MCF 10A (cell line): ENCODE results near the gene ABCG1. TPM values are rescaled to one million over a fixed set of nuclear protein-coding genes. Genes with fewer than 3 reads are reported as not detected.

Source experiments
- BruUV-seq: library from RNA; stranded (reverse); fragments of 400-500 nt; replicated peaks from 2 replicates; lab custom pipeline; 2021; lab: Mats Ljungman, UMichigan
- CTCF ChIA-PET: fragments of 300-600 bp; sonication (Branson Sonifier 250); formaldehyde crosslinking; extraction: SDS; loops from one replicate; lab custom pipeline; 2021; ENCODE audit warnings: antibody characterized with exemption, inconsistent platforms; lab: Yijun Ruan, JAX
- POLR2A ChIA-PET: fragments of 300-600, 350-650 bp; sonication (Branson Sonifier 250); formaldehyde crosslinking; extraction: SDS; loops from one replicate; lab custom pipeline; 2020; ENCODE audit warnings: antibody characterized with exemption, inconsistent platforms; lab: Yijun Ruan, JAX
- DNase-seq: peaks from one replicate; pipeline ENCODE4 v3.0.0-alpha.2; 2018; ENCODE audit not compliant: unreplicated experiment
- H3K27ac Mint-ChIP-seq: one replicate; pipeline ENCODE4 v1.8.0; 2022; ENCODE audit warnings: mild to moderate bottlenecking, low read depth, mixed read lengths; ENCODE audit not compliant: unreplicated experiment
- H3K27me3 Mint-ChIP-seq: one replicate; pipeline ENCODE4 v1.8.0; 2022; ENCODE audit warnings: mixed read lengths; ENCODE audit not compliant: insufficient read depth, unreplicated experiment
- H3K36me3 Mint-ChIP-seq: one replicate; pipeline ENCODE4 v1.8.0; 2022; ENCODE audit warnings: mild to moderate bottlenecking, moderate library complexity, mixed read lengths; ENCODE audit not compliant: insufficient read depth, unreplicated experiment
- H3K4me1 Mint-ChIP-seq: one replicate; pipeline ENCODE4 v1.8.0; 2022; ENCODE audit warnings: mixed read lengths; ENCODE audit not compliant: insufficient read depth, unreplicated experiment
- H3K4me3 Mint-ChIP-seq: one replicate; pipeline ENCODE4 v1.8.0; 2022; ENCODE audit warnings: mild to moderate bottlenecking, moderate library complexity, mixed read lengths; ENCODE audit not compliant: unreplicated experiment
- H3K9me3 Mint-ChIP-seq: one replicate; pipeline ENCODE4 v1.8.0; 2022; ENCODE audit warnings: mixed read lengths; ENCODE audit not compliant: unreplicated experiment
- intact Hi-C: fragments of 100-400 bp; cut with micrococcal nuclease; formaldehyde crosslinking; loops from 2 replicates; pipeline ENCODE4 v1.14.1; 2022
- total RNA-seq: library from RNA; stranded (reverse); gene quantifications from 2 replicates; pipeline ENCODE4 v1.2.3, GENCODE V29; 2022
- TF ChIP-seq, protein P1 (sequence below): fragments of 200-600 bp; IDR thresholded peaks from one replicate; pipeline ENCODE4 v1.8.0; 2022; ENCODE audit warnings: antibody characterized with exemption, mild to moderate bottlenecking; ENCODE audit not compliant: unreplicated experiment

The ABCG1 gene
- total RNA-seq, 1 experiment from 2014 or later = 25.5 TPM

- TF ChIP-seq, protein P1, sequence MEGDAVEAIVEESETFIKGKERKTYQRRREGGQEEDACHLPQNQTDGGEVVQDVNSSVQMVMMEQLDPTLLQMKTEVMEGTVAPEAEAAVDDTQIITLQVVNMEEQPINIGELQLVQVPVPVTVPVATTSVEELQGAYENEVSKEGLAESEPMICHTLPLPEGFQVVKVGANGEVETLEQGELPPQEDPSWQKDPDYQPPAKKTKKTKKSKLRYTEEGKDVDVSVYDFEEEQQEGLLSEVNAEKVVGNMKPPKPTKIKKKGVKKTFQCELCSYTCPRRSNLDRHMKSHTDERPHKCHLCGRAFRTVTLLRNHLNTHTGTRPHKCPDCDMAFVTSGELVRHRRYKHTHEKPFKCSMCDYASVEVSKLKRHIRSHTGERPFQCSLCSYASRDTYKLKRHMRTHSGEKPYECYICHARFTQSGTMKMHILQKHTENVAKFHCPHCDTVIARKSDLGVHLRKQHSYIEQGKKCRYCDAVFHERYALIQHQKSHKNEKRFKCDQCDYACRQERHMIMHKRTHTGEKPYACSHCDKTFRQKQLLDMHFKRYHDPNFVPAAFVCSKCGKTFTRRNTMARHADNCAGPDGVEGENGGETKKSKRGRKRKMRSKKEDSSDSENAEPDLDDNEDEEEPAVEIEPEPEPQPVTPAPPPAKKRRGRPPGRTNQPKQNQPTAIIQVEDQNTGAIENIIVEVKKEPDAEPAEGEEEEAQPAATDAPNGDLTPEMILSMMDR = no peak
- POLR2A ChIA-PET = interaction anchor here (0.6 to 4.4 kb wide), 20 partner anchors 9 to 434 kb away, joined by 3 to 83 read pairs (median 4); no protein-coding TSS in a partner anchor
- DNase-seq = no peak
- Mint-ChIP-seq H3K36me3 (peaks cover 12% of the 10 kb centered on the region), H3K9me3 (no peaks in the 10 kb centered on the region), H3K27me3 (no peaks in the 10 kb centered on the region), H3K4me3 (peak overlapping the region; percentile 90), H3K27ac (peak overlapping the region; percentile 81), H3K4me1 (peaks cover 21% of the 10 kb centered on the region)
- CTCF ChIA-PET = interaction anchor here (0.7 to 3.5 kb wide), 4 partner anchors 9 to 74 kb away, joined by 4 to 15 read pairs (median 5); no protein-coding TSS in a partner anchor
- BruUV-seq = no TSS peak
- intact Hi-C loops = loop anchor here (1.0 kb wide), 3 partner anchors 9 to 55 kb away; no protein-coding TSS in a partner anchor
Measured at GRCh38 chr21:42219606-42220137, 732 bp downstream of the ABCG1 start.

- BruUV-seq = no TSS peak
- peak; percentile 67 for DNase-seq
- Mint-ChIP-seq H3K27ac (peak overlapping the region; percentile 81), H3K4me3 (peak overlapping the region; percentile 90), H3K36me3 (peaks cover 13% of the 10 kb centered on the region), H3K4me1 (peaks cover 21% of the 10 kb centered on the region), H3K9me3 (no peaks in the 10 kb centered on the region), H3K27me3 (no peaks in the 10 kb centered on the region)
- intact Hi-C loops = loop anchor here (1.0 kb wide), 2 partner anchors 8 to 49 kb away; no protein-coding TSS in a partner anchor
- CTCF ChIA-PET = interaction anchor here (0.7 to 3.5 kb wide), 5 partner anchors 8 to 178 kb away, joined by 3 to 15 read pairs (median 5); no protein-coding TSS in a partner anchor
- POLR2A ChIA-PET = interaction anchor here (0.6 to 4.4 kb wide), 17 partner anchors 9 to 435 kb away, joined by 3 to 83 read pairs (median 5); no protein-coding TSS in a partner anchor
- TF ChIP-seq, protein P1 = no peak
Measured at GRCh38 chr21:42220138-42220701, 1.3 kb downstream of the ABCG1 start.

DNA sequence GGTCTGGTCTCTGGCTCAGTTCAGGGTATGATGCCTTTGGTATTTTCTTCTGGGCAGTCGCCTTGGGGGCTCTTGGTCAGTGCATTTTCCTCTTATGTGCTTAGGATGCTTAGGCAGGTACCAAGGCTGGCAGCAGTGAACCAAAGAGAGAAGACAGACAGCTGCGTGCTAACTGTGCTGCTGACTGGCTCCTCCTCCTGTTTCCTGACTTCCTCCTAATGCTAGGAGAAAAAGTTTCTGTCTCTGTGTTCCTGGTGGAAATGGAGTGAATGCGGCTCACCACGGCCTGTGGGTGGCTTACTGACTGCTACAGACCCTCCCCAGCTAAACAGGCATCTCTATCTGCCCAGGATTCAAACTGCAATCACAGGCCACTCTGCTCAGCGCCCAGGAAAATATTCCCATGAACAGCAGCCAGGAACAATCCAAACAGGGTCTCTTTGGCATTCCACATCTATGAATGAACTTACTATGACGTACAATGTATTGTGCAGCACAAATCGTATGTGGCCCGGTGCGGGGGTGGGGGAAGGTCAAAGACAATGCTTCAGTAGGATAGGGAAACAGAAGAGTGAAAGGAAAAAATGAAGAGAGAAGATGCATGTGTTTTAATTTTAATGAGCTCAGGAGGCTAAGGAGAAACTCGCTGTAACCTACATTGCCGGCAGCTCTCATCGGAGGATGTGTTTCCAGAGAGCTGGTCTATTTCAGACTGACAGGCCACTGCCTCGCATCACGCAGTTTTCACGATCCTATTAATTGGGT lies 2.8 kb downstream of the ABCG1 start:
- H3K27me3 Mint-ChIP-seq = no peaks in the 10 kb centered on the region

More for the DNA sequence above, 2.8 kb downstream of the ABCG1 start:
- ChIA-PET POLR2A (interaction anchor here (3.0 to 4.4 kb wide), 4 partner anchors 13 to 58 kb away, joined by 12 to 83 read pairs (median 51); no protein-coding TSS in a partner anchor), CTCF (interaction anchor here (0.6 to 3.5 kb wide), 3 partner anchors 13 to 127 kb away, joined by 3 to 15 read pairs (median 3); no protein-coding TSS in a partner anchor)
- TF ChIP-seq, protein P1 = no peak
- intact Hi-C loops = no loop called here
- no peaks in the 10 kb centered on the region for H3K9me3 Mint-ChIP-seq
- H3K4me1 Mint-ChIP-seq = peaks cover 28% of the 10 kb centered on the region
- BruUV-seq = no TSS peak
- no peak overlapping the region for H3K4me3 Mint-ChIP-seq
- no peak overlapping the region for H3K27ac Mint-ChIP-seq
- peaks cover 16% of the 10 kb centered on the region for H3K36me3 Mint-ChIP-seq
- DNase-seq = peak; percentile 27
